HFF-Myc (cell line): ENCODE results near the gene IFT57.

ENCODE experiments used
- DNase-seq: peaks from one replicate; pipeline ENCODE4 v3.0.0-alpha.2; 2011; ENCODE audit warnings: low read depth; ENCODE audit errors: extremely low read depth
- H3K4me3 ChIP-seq: replicated peaks from 2 replicates; pipeline ENCODE4 v1.5.1; 2011; ENCODE audit warnings: low read depth, mild to moderate bottlenecking, control low read depth, low read length
- TF ChIP-seq, protein P1 (sequence below): IDR thresholded peaks from 2 replicates; pipeline ENCODE4 v1.5.1; 2012; ENCODE audit warnings: mild to moderate bottlenecking, low read depth, low read length, control low read depth; ENCODE audit errors: missing control alignments

Gene IFT57

DNA sequence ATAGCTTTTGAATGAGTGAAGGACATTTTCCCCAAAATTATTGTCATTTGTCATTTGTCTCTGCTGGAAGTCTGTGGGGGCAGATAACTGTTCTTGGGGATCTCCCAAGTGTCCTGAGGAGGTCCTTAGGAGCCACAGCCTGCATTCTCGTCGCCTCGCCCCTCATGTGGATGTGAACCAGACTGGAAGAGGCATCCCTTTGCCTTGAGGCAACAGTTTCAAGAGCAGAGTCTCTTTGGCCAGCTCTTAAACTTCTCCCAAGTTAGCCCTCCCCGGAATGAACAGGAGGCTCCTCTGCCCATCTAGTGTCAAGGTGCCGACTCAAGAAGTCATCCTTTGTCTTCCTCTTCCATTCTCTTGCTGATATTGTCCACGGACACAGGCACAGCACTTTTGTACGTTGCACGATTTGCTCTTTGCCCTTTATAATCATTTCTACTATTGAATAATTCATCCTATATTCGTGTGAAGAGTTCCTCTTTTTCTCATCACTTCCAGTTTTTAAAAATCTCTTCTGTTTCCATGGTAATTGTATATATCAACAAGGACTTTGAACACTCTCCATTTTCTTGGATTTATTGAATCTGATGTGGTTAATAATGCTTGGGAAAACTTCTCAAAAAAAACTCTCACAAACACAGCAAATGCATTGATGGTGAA, 90.6 kb downstream of the IFT57 start:
- TF ChIP-seq, protein P1, sequence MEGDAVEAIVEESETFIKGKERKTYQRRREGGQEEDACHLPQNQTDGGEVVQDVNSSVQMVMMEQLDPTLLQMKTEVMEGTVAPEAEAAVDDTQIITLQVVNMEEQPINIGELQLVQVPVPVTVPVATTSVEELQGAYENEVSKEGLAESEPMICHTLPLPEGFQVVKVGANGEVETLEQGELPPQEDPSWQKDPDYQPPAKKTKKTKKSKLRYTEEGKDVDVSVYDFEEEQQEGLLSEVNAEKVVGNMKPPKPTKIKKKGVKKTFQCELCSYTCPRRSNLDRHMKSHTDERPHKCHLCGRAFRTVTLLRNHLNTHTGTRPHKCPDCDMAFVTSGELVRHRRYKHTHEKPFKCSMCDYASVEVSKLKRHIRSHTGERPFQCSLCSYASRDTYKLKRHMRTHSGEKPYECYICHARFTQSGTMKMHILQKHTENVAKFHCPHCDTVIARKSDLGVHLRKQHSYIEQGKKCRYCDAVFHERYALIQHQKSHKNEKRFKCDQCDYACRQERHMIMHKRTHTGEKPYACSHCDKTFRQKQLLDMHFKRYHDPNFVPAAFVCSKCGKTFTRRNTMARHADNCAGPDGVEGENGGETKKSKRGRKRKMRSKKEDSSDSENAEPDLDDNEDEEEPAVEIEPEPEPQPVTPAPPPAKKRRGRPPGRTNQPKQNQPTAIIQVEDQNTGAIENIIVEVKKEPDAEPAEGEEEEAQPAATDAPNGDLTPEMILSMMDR = no peak
- DNase-seq = no peak
- H3K4me3 ChIP-seq = no peak overlapping the region

DNA sequence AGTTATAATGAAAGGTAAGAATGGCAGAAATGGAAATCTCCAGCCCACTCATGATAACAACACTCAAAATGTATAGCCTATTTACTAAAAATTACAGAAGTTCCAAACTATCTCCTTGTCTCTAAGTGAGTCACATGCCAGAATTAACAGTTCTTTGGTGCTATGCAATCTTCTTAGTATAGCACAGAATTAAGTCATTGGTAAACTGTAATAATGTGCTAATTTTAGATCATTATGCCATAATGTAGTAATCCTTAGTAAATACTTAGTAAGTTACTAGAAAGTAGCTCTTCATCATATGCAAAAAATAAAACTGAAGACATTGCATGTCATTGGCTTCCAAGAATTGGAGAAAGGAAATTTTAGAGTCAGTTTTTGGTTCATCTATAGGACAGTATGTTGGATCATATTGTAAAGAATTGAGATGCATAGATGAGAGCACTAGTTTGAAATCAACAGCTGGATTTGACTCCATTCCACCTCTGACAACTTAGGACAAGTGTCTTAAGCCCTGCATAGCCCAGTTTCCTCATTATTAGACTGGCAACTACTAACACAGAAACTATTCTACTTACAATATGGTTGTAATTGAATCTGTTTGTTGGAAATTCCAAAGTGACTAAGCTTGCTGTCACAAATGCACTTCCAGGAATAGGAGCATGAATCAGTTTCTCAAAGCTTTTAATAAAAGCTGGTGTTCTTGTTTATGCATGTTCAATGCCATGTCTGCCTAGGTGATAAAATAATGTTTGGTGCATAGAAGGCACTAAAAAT, 91.3 kb downstream of the IFT57 start:
- peak; percentile 67 for DNase-seq
- TF ChIP-seq, protein P1 = no peak
- no peak overlapping the region for H3K4me3 ChIP-seq

DNA sequence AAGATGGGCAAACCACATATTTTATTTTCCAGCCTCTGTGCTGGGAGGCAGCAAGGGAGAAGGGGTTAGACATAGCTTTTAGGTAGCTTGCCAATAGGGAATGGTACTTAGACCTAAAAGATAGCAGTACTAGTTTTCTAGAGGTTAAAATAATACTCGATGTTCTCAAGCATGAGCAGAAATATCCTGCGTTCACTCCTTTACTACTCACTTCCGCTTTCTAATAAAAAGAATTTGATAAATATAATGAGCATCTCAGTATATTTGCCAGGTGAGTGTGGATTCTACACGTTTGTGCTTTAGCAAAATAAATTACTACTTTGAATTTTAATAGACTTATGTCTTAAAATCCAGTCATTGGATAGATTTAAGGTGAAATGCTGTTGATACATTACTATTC, 92.0 kb downstream of the IFT57 start:
- TF ChIP-seq, protein P1 = no peak
- DNase-seq = no peak
- no peak overlapping the region for H3K4me3 ChIP-seq

DNA sequence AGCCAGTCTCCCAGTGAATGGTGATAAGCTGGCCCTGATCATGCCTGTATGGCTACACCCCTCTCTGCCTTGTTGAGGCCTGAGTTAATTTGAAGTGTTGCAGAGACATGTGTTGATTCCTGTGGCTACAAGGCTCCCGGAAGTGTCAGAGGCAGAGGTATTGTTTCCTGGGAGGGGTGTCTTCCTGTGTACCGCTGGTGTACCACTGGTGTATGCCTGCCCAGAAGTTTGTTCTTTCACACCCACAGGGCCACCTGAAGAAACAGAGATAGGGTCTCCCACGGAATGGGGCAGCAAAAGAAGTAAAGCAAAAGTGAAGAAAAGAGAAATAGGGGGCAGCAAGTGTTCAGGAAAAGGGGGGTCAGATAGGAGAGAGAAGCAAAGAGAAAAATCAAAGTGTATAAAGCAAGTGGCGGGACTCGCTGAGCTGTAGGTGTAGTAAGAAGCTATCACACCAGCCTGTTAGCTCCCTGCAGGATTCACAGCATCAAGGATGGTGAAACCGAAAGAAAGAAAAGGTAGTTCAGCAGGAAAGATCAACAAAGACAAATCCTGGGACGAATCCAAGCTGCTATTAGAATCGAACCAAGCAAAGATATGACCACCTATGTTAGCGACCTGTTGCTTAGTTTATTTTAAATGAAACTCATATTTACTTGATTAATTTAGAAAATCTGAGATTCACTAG, 94.8 kb downstream of the IFT57 start:
- no peak overlapping the region for H3K4me3 ChIP-seq
- no peak for DNase-seq
- TF ChIP-seq, protein P1 = no peak

DNA sequence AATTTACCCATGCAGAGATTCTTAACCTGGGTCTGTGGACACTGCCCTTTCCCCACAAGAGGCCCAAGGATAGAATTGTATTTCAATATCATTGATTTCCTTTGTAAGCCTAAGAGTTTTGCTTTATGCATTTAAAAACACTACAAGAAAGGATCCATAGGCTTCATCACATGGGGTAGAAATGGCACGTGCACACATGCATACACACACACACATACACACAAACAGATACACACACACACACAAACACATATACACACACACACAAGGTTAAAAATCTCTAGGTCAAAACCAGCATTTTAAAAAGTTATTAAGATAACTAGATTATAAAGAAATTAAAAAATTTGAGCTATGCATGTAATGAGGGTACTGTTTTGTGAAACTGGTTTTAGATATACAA, 95.9 kb downstream of the IFT57 start:
- no peak for DNase-seq
- TF ChIP-seq, protein P1 = no peak
- no peak overlapping the region for H3K4me3 ChIP-seq

DNA sequence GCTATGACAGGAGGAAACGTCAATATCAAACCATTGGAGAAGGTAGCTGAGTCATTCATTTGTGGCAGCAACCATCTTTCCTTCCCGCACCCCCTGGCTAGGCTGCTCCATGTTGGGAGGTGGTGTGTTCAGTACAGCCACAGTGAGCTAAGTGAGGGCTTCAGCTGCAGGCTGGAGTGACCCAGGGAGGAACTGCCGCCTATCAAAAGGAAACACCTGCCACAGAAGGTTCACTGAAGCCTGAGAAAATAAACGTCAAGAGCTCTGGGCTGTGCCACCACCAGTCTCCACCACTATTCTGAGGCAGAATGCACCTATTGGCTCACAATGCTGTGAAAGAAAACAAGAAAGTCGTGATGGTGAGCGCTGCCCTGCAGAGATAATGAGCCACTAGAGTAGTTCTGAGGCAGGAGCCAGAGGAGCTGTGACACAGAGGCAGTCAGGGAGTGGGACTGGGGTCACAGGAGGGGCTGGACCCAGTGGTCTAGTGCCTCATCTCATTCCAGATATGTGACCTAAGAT, 96.6 kb downstream of the IFT57 start:
- DNase-seq = no peak
- no peak overlapping the region for H3K4me3 ChIP-seq
- TF ChIP-seq, protein P1 = no peak
